ENCODE measurements around the gene RPP40. TPM values are rescaled to one million over a fixed set of nuclear protein-coding genes. Genes with fewer than 3 reads are reported as not detected.
"Not testable (repeated sequence)": the region's sequence is repeated elsewhere in the genome, so short reads cannot be mapped to it uniquely, and the experiment has no call there.

Gene RPP40
- total RNA-seq, 4 donors from 2014 or later: 4.4 to 12.1 (median 6.3) TPM

DNA sequence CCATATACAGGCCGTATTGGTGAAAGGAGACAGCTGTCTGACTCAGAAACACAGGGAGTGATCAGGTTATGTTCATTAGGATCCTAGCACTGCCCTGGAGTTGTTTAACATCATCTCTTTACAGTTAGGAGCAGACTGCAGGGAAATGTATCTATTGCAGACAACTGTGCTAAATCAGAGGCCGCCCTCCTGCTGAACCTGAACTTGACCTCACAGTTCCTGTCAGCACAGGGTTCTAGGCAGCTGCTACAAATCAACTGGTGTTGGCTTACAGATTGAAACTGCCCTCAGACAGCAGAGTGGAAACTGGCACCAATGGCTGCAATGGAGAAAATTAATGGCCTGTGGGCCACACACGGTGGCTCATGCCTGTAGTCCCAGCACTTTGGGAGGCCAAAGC, 3.7 kb upstream of the RPP40 start:
- H3K9me3 ChIP-seq: no peaks in the 10 kb centered on the region
- H3K4me3 ChIP-seq: no peak overlapping the region
- WGBS, 2 donors (ENCODE audit: low coverage in 1 of 2): 60 to 90% methylated on average over 1 of the region's 3 CpGs
- H3K27me3 ChIP-seq: no peaks in the 10 kb centered on the region
- H3K27ac ChIP-seq: no peak overlapping the region
- peaks cover 0 to 20% (median 0%) of the 10 kb centered on the region in 3 donors for H3K4me1 ChIP-seq
- TF ChIP-seq POLR2AphosphoS5 (IDR thresholded peaks at IDR 0.05) (no peak), EP300 (IDR thresholded peaks at IDR 0.05) (no peak), POLR2A (IDR thresholded peaks at IDR 0.05) (no peak)
- TF ChIP-seq, protein P1, sequence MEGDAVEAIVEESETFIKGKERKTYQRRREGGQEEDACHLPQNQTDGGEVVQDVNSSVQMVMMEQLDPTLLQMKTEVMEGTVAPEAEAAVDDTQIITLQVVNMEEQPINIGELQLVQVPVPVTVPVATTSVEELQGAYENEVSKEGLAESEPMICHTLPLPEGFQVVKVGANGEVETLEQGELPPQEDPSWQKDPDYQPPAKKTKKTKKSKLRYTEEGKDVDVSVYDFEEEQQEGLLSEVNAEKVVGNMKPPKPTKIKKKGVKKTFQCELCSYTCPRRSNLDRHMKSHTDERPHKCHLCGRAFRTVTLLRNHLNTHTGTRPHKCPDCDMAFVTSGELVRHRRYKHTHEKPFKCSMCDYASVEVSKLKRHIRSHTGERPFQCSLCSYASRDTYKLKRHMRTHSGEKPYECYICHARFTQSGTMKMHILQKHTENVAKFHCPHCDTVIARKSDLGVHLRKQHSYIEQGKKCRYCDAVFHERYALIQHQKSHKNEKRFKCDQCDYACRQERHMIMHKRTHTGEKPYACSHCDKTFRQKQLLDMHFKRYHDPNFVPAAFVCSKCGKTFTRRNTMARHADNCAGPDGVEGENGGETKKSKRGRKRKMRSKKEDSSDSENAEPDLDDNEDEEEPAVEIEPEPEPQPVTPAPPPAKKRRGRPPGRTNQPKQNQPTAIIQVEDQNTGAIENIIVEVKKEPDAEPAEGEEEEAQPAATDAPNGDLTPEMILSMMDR (IDR thresholded peaks at IDR 0.05): no peak
- no peak for ATAC-seq
- H3K36me3 ChIP-seq: no peaks in the 10 kb centered on the region

DNA sequence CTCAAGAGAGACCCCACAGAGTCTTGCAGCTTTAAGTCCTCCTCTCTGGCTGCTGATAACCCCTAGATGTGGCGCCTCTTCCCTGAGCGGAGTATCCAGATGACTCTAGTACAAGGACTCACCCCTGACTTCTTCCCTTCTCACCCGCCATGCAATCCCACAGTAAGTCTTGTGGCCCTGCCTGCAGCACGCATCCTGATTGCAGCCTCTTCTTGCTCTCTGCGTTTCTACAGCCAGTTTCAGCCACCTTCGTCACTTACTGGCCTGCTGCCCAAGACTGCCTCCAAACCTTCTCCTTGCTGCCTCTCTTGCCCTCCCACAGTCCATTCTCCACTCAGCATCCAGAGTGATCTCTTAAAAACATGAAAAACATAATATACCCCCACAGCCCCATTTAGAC, 2.4 kb upstream of the RPP40 start:
- Histone ChIP-seq H3K4me1 (peaks cover 0 to 17% (median 0%) of the 10 kb centered on the region in 3 donors), H3K4me3 (no peak overlapping the region)
- 90 to 91% methylated on average over 5 to 6 of the region's 6 CpGs for WGBS, 2 donors (ENCODE audit: low coverage in 1 of 2)

DNA sequence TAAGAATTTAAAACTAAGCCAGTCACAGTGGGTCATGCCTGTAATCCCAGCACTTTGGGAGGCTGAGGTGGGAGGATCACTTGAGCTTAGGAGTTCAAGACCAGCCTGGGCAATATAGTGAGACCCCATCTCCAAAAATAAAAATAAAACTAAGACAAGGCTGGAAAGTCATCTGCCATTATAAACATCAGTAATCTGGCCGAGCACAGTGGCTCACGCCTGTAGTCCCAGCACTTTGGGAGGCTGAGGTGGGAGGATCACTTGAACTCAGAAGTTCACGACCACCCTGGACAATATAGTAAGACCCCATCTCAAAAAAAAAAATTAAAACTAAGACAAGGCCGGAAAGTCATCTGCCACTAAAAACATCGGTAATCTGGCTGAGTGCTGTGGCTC, 1.2 kb upstream of the RPP40 start:
- H3K4me3 ChIP-seq, H3K9me3 ChIP-seq, H3K27me3 ChIP-seq, ATAC-seq: not testable (repeated sequence)
- 92 to 93% methylated on average over 5 of the region's 5 CpGs for WGBS, 2 donors (ENCODE audit: low coverage in 1 of 2)
- Histone ChIP-seq H3K36me3 (peaks cover 0 to 16% of the 10 kb centered on the region in 2 donors), H3K4me1 (peaks cover 0 to 17% (median 0%) of the 10 kb centered on the region in 3 donors), H3K27ac (peak overlapping the region in 2 of 4 donors; percentile 86 to 89)

More for the DNA sequence above, 2.4 kb upstream of the RPP40 start:
- ATAC-seq: no peak
- TF ChIP-seq EP300 (IDR thresholded peaks at IDR 0.05): no peak
- no peak for TF ChIP-seq POLR2A (IDR thresholded peaks at IDR 0.05)
- TF ChIP-seq POLR2AphosphoS5 (IDR thresholded peaks at IDR 0.05): no peak
- TF ChIP-seq, protein P1 (IDR thresholded peaks at IDR 0.05): no peak
- Histone ChIP-seq H3K27me3 (no peaks in the 10 kb centered on the region), H3K36me3 (peaks cover 0 to 7% of the 10 kb centered on the region in 2 donors), H3K27ac (no peak overlapping the region), H3K9me3 (no peaks in the 10 kb centered on the region)

DNA sequence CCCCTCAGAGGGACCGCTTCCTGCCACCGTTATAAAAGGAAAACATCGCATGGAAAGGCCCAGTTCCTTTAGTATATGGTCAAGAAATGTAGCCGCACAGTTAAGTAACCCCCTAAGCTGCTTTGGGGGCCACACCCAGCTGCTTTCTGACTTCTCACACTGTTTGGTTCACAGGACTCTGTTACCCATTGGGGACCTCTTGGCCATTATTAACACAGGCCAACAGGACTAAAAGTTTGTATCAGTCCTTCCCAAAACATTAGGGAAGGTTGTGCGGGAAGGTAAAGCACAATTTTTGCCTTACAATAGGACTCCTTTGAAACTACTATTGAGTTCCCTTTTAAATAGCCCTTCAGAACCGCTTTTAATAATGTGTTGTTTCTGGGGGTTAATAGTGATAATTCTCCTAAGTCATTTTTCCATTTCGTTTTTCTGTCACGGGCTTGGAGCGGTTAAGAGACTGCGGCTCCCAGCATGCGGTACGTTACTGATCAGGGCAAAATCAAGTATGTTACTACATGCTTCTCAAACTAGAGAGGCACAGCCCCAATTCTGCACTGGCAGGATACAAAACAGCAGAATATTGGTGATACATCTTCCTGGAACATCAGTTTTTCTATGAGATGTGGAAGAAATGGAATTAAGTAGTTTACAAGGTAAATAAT, 668 bp upstream of the RPP40 start:
- no peaks in the 10 kb centered on the region for H3K27me3 ChIP-seq
- peaks cover 0 to 17% (median 0%) of the 10 kb centered on the region in 3 donors for H3K4me1 ChIP-seq
- no peak for TF ChIP-seq POLR2A (IDR thresholded peaks at IDR 0.05)
- no peak for TF ChIP-seq POLR2AphosphoS5 (IDR thresholded peaks at IDR 0.05)
- TF ChIP-seq EP300 (IDR thresholded peaks at IDR 0.05): no peak
- TF ChIP-seq, protein P1 (IDR thresholded peaks at IDR 0.05): no peak
- H3K36me3 ChIP-seq: peaks cover 0 to 19% of the 10 kb centered on the region in 2 donors
- WGBS, 2 donors (ENCODE audit: low coverage in 1 of 2): 60 to 70% methylated on average over 2 to 8 of the region's 12 CpGs
- H3K9me3 ChIP-seq: no peaks in the 10 kb centered on the region
- ATAC-seq: no peak
- H3K27ac ChIP-seq: peak overlapping the region; percentile 80 to 91 (median 88)
- H3K4me3 ChIP-seq: peak overlapping the region; percentile 48 to 74

DNA sequence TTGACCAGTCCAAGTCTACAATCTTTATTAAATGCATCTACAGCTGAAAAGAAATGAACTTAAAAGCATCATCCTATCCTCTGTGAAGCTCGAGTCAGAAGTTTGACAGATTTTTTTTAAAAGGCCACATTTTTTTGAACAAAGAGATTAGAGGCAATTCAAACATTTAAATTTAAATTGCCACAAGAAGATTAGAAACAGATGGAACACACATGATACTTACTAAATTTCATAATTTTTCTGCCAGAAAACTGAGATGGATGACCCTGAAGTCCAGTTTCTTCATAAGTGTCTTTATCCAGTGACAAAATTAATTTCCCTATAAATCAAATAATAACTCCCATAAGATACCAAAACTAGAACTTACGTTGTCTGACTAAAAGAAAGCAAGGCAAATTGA, 4.3 kb downstream of the RPP40 start:
- ATAC-seq: no peak
- peaks cover 0 to 12% (median 0%) of the 10 kb centered on the region in 3 donors for H3K4me1 ChIP-seq
- H3K9me3 ChIP-seq: no peaks in the 10 kb centered on the region
- WGBS, 2 donors (ENCODE audit: low coverage in 1 of 2): 46 to 78% methylated on average over 2 of the region's 2 CpGs
- no peaks in the 10 kb centered on the region for H3K27me3 ChIP-seq
- no peak for TF ChIP-seq EP300 (IDR thresholded peaks at IDR 0.05)
- no peak for TF ChIP-seq POLR2A (IDR thresholded peaks at IDR 0.05)
- TF ChIP-seq, protein P1 (IDR thresholded peaks at IDR 0.05): no peak
- TF ChIP-seq POLR2AphosphoS5 (IDR thresholded peaks at IDR 0.05): no peak
- H3K4me3 ChIP-seq: no peak overlapping the region
- H3K27ac ChIP-seq: no peak overlapping the region
- H3K36me3 ChIP-seq: peaks cover 0 to 65% of the 10 kb centered on the region in 2 donors
